Nephron progenitor cell (in vitro differentiated cells): ENCODE measurements around the gene HPN.

Experiments
- DNase-seq: peaks from one replicate; pipeline ENCODE4 v3.0.0; 2021
- H3K27ac Mint-ChIP-seq: 2 replicates; pipeline ENCODE4 v1.8.0; 2021; ENCODE audit warnings: mild to moderate bottlenecking, moderate library complexity, mixed read lengths
- H3K27me3 Mint-ChIP-seq: 2 replicates; pipeline ENCODE4 v1.8.0; 2021; ENCODE audit warnings: mild to moderate bottlenecking, low read depth, mixed read lengths; ENCODE audit not compliant: poor library complexity
- H3K36me3 Mint-ChIP-seq: 2 replicates; pipeline ENCODE4 v1.8.0; 2021; ENCODE audit warnings: low read depth, mixed read lengths
- H3K4me1 Mint-ChIP-seq: 2 replicates; pipeline ENCODE4 v1.8.0; 2021; ENCODE audit warnings: mixed read lengths
- H3K4me3 Mint-ChIP-seq: 2 replicates; pipeline ENCODE4 v1.8.0; 2021; ENCODE audit warnings: mild to moderate bottlenecking, moderate library complexity, mixed read lengths
- H3K9me3 Mint-ChIP-seq: 2 replicates; pipeline ENCODE4 v1.8.0; 2021; ENCODE audit warnings: mild to moderate bottlenecking, moderate library complexity, mixed read lengths
- TF ChIP-seq, protein P1 (sequence below): fragments of 200-600 bp; sonication (generic); IDR thresholded peaks from 2 replicates; pipeline ENCODE4 v1.5.0; 2021; ENCODE audit warnings: antibody characterized with exemption

The HPN gene

GRCh38 chr19:35075202-35076025 lies 33.9 kb downstream of the HPN start:
- Mint-ChIP-seq H3K4me3 (no peak overlapping the region), H3K27me3 (peaks cover 15% of the 10 kb centered on the region), H3K36me3 (no peaks in the 10 kb centered on the region), H3K9me3 (peaks cover 3% of the 10 kb centered on the region), H3K4me1 (peaks cover 10% of the 10 kb centered on the region), H3K27ac (peak overlapping the region; percentile 65)
- TF ChIP-seq, protein P1, sequence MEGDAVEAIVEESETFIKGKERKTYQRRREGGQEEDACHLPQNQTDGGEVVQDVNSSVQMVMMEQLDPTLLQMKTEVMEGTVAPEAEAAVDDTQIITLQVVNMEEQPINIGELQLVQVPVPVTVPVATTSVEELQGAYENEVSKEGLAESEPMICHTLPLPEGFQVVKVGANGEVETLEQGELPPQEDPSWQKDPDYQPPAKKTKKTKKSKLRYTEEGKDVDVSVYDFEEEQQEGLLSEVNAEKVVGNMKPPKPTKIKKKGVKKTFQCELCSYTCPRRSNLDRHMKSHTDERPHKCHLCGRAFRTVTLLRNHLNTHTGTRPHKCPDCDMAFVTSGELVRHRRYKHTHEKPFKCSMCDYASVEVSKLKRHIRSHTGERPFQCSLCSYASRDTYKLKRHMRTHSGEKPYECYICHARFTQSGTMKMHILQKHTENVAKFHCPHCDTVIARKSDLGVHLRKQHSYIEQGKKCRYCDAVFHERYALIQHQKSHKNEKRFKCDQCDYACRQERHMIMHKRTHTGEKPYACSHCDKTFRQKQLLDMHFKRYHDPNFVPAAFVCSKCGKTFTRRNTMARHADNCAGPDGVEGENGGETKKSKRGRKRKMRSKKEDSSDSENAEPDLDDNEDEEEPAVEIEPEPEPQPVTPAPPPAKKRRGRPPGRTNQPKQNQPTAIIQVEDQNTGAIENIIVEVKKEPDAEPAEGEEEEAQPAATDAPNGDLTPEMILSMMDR = no peak
- no peak for DNase-seq

GRCh38 chr19:35076026-35076370 lies 34.5 kb downstream of the HPN start:
- Mint-ChIP-seq H3K36me3 (no peaks in the 10 kb centered on the region), H3K4me1 (peaks cover 10% of the 10 kb centered on the region), H3K4me3 (no peak overlapping the region), H3K9me3 (no peaks in the 10 kb centered on the region), H3K27ac (no peak overlapping the region), H3K27me3 (peaks cover 15% of the 10 kb centered on the region)
- DNase-seq = no peak
- TF ChIP-seq, protein P1 = no peak

DNA sequence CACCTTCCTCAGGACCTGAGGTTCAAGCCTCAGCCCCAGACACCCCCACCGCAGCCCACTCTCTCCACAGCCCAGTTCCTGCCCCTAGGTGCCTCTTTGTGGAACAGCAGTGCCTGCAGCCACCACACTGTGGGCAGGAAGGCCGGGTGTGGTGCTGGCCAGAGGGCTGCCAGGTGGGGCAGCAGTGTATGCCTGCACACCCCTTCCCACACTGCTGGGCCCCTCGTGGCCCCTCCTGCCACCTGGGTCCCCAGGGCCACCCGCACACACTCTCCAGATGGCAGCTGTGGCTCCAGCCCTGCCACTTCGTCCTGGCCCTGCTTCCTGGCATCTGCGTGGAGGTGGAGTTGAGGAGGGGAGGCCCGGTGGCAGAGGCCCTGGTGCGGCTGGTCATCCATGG lies 35.1 kb downstream of the HPN start:
- peaks cover 10% of the 10 kb centered on the region for H3K4me1 Mint-ChIP-seq
- no peak overlapping the region for H3K4me3 Mint-ChIP-seq
- TF ChIP-seq, protein P1 = no peak
- no peak overlapping the region for H3K27ac Mint-ChIP-seq
- DNase-seq = no peak
- no peaks in the 10 kb centered on the region for H3K36me3 Mint-ChIP-seq
- no peaks in the 10 kb centered on the region for H3K9me3 Mint-ChIP-seq
- H3K27me3 Mint-ChIP-seq = peaks cover 15% of the 10 kb centered on the region

GRCh38 chr19:35077411-35078223 lies 36.1 kb downstream of the HPN start:
- Mint-ChIP-seq H3K27ac (no peak overlapping the region), H3K4me3 (no peak overlapping the region), H3K36me3 (no peaks in the 10 kb centered on the region), H3K4me1 (peaks cover 10% of the 10 kb centered on the region), H3K27me3 (peaks cover 15% of the 10 kb centered on the region), H3K9me3 (peaks cover 3% of the 10 kb centered on the region)
- DNase-seq = no peak
- TF ChIP-seq, protein P1 = no peak

DNA sequence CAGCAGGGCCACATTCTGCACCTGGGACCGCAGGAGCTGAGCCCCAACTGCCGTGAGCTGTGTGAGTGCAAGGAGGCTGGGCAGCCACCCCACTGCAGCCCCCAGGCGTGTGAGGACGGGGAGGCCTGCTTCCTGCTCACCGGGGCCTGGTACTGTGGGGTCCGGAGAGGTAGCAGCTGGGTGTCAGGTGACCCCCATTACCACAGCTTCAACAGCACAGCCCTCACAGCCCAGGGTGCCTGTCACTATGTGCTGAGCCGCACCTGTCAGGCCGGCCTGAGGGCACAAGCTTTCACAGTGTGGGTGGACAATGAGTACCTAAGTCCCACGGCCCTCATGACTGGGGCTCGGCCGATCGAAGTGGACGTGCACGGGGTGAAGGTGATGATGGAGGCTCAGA lies 38.3 kb downstream of the HPN start:
- Mint-ChIP-seq H3K9me3 (peaks cover 5% of the 10 kb centered on the region), H3K27me3 (peaks cover 15% of the 10 kb centered on the region), H3K4me3 (no peak overlapping the region), H3K36me3 (no peaks in the 10 kb centered on the region), H3K4me1 (peaks cover 10% of the 10 kb centered on the region), H3K27ac (no peak overlapping the region)
- DNase-seq = no peak
- TF ChIP-seq, protein P1 = no peak
